ENCODE measurements around the gene UGCG. TPM values are rescaled to one million over a fixed set of nuclear protein-coding genes. Genes with fewer than 3 reads are reported as not detected.
A peak's percentile ranks its signal among the peaks of the same experiment; 100 is the strongest.

UGCG gene
- total and polyA plus RNA-seq, 9 of the 15 experiments (the other 6 are each of a cell fraction or from before 2014, with no cell fraction given), result 20.0 to 40.3 (median 29.2) TPM

- intact Hi-C loops (cut with micrococcal nuclease) (no loop called here), in situ Hi-C loops (cut with MboI) (no loop called here)
- Histone ChIP-seq H3K9me3 (replicated peaks; ENCODE audit: control insufficient read depth, insufficient read depth, low read depth, low read length) (no peaks in the 10 kb centered on the region), H3K27ac (ENCODE audit: extremely low read depth, low read depth, low read length) (no peak overlapping the region), H3K9ac (ENCODE audit: insufficient read depth in 1 of 2, low read depth in 2 of 2, low read length in 2 of 2) (no peak overlapping the region), H2AFZ (ENCODE audit: low read depth, low read length) (no peak overlapping the region), H3K4me2 (ENCODE audit: insufficient read depth, low read length) (no peak overlapping the region), H3K9me1 (ENCODE audit: control insufficient read depth, insufficient read depth, low read length) (no peaks in the 10 kb centered on the region), H3K79me2 (ENCODE audit: control insufficient read depth, insufficient read depth, low read length) (no peaks in the 10 kb centered on the region), H4K20me1 (replicated peaks; ENCODE audit: control insufficient read depth, insufficient read depth, low read length) (no peaks in the 10 kb centered on the region), H3K4me3 (no peak overlapping the region), H3K4me1 (replicated peaks in 1 of 2; ENCODE audit: control insufficient read depth in 2 of 2, insufficient read depth in 2 of 2, low read length in 2 of 2) (peaks cover 0 to 5% of the 10 kb centered on the region in 2 experiments; a peak in 2 of 5 replicates), H3K36me3 (ENCODE audit: control insufficient read depth, insufficient read depth, low read length) (peaks cover 34% of the 10 kb centered on the region; the same call in 2 of the 3 replicates), H3K27me3 (ENCODE audit: control insufficient read depth in 2 of 2, insufficient read depth in 2 of 2, low read length in 2 of 2) (no peaks in the 10 kb centered on the region)
- ATAC-seq, result peak; percentile 28; the same call in 2 of the 3 replicates
- TF ChIP-seq POLR2AphosphoS5 (IDR thresholded peaks at IDR 0.05; ENCODE audit: control insufficient read depth, insufficient read depth, low read depth, low read length) (0 out of 2 replicates have a peak, but pooled peaks have one; percentile 18), ARID1B (IDR thresholded peaks at IDR 0.05) (no peak)
- POLR2A ChIA-PET, result interaction anchor here (1.1 to 1.7 kb wide), 3 partner anchors 9 to 32 kb away, joined by 3 to 5 read pairs (median 4); no protein-coding TSS in a partner anchor
- DNase-seq (ENCODE audit: extremely low read depth in 1 of 4, low spot score in 3 of 4), result no peak
- no peak for FAIRE-seq
- CTCF ChIA-PET (ENCODE audit: low intra/inter-chr PET ratio), result no interaction called here
- WGBS (ENCODE audit: insufficient coverage, low coverage, missing lambda C conversion rate), result 69% methylated on average over 2 of the region's 2 CpGs
- BruUV-seq (replicated peaks), result no TSS peak
These were observed 39.8 kb downstream of the UGCG start for GRCh38 chr9:111936391-111936790.

GRCh38 chr9:111937301-111937700 lies 40.7 kb downstream of the UGCG start:
- intact Hi-C loops (cut with micrococcal nuclease) (no loop called here), in situ Hi-C loops (cut with MboI) (no loop called here)
- BruUV-seq (replicated peaks), result no TSS peak
- H3K27ac ChIP-seq (ENCODE audit: extremely low read depth, low read depth, low read length), result peak overlapping the region; percentile 20; the same call in 1 of the 3 replicates
- no peak overlapping the region for H3K4me3 ChIP-seq
- H3K27me3 ChIP-seq (ENCODE audit: control insufficient read depth in 2 of 2, insufficient read depth in 2 of 2, low read length in 2 of 2), result no peaks in the 10 kb centered on the region
- H3K4me1 ChIP-seq (replicated peaks in 1 of 2; ENCODE audit: control insufficient read depth in 2 of 2, insufficient read depth in 2 of 2, low read length in 2 of 2), result peaks cover 0 to 5% of the 10 kb centered on the region in 2 experiments; a peak in 2 of 5 replicates
- H3K9ac ChIP-seq (ENCODE audit: insufficient read depth in 1 of 2, low read depth in 2 of 2, low read length in 2 of 2), result no peak overlapping the region
- CTCF ChIA-PET (ENCODE audit: low intra/inter-chr PET ratio), result no interaction called here
- WGBS (ENCODE audit: insufficient coverage, low coverage, missing lambda C conversion rate), result 89% methylated on average over 2 of the region's 2 CpGs
- no peak for TF ChIP-seq DDX20 (tag; IDR thresholded peaks at IDR 0.05; ENCODE audit: low read depth)
- TF ChIP-seq MAFG (tag; conservative IDR thresholded peaks at IDR 0.05), result no peak
- TF ChIP-seq ZC3H8 (IDR thresholded peaks at IDR 0.05), result no peak
- no peak for TF ChIP-seq BRCA1 (IDR thresholded peaks at IDR 0.05)
- TF ChIP-seq BRCA1 (CRISPR knock-in tag; IDR thresholded peaks at IDR 0.05), result no peak
- H2AFZ ChIP-seq (ENCODE audit: low read depth, low read length), result no peak overlapping the region
- no peaks in the 10 kb centered on the region for H3K9me1 ChIP-seq (ENCODE audit: control insufficient read depth, insufficient read depth, low read length)
- FAIRE-seq (no peak), DNase-seq (ENCODE audit: extremely low read depth in 1 of 4, low spot score in 3 of 4) (no peak), ATAC-seq (peak; percentile 30)
- H4K20me1 ChIP-seq (replicated peaks; ENCODE audit: control insufficient read depth, insufficient read depth, low read length), result no peaks in the 10 kb centered on the region
- peaks cover 25% of the 10 kb centered on the region; the same call in 2 of the 3 replicates for H3K36me3 ChIP-seq (ENCODE audit: control insufficient read depth, insufficient read depth, low read length)
- POLR2A ChIA-PET, result interaction anchor here (0.6 to 1.7 kb wide), 5 partner anchors 17 to 207 kb away, joined by 3 to 5 read pairs (median 3); no protein-coding TSS in a partner anchor
- H3K4me2 ChIP-seq (ENCODE audit: insufficient read depth, low read length), result no peak overlapping the region
- H3K9me3 ChIP-seq (replicated peaks; ENCODE audit: control insufficient read depth, insufficient read depth, low read depth, low read length), result no peaks in the 10 kb centered on the region
- no peaks in the 10 kb centered on the region for H3K79me2 ChIP-seq (ENCODE audit: control insufficient read depth, insufficient read depth, low read length)
